GM21367 (cell line): Measurements from ENCODE around the gene OLA1.

ENCODE experiments used
- ATAC-seq: cut with Tn5 transposase; IDR thresholded peaks from one replicate; pipeline ENCODE4 v1.9.1; 2021; ENCODE audit not compliant: unreplicated experiment

The OLA1 gene

DNA sequence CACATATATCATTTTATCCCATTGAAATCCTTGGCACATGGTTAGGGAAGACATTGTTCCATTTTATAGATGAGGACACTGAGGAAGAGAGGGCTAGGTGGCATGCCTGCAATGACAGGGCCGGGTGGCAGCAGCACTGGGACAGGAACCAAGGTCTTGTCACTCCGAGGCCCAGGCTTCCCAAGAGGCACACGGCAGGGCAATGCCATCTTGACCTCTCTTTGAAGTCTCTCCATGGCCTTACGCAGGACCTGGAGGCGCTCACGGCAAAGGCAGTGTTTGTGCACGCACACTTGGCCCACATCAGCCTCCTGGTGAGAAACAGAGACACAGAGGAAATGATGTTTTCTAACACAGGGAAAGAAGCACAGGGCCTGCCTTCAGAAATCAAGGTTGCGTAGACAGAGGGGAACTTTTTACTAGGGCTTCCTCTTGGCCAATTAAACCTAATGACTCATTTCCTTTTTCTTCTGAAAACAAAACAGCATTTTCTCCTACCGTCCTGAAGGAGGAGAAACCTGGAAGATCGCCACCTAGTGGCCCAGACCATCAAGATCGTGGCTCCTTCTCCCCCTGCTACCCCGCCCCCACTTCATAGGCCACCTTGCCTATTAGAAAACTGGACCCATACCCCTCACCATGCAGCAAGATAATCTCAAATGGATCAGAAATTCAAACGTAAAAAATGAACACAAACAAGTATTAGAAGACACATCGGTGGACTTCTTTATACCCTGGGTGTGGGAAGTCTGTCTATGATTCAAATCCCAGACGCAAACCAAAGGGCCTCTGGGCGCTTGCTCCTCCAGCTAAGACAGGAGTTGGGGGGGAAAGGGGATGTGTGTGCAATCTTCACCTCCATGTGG, 208.5 kb downstream of the OLA1 start:
- peak; percentile 87 for ATAC-seq

DNA sequence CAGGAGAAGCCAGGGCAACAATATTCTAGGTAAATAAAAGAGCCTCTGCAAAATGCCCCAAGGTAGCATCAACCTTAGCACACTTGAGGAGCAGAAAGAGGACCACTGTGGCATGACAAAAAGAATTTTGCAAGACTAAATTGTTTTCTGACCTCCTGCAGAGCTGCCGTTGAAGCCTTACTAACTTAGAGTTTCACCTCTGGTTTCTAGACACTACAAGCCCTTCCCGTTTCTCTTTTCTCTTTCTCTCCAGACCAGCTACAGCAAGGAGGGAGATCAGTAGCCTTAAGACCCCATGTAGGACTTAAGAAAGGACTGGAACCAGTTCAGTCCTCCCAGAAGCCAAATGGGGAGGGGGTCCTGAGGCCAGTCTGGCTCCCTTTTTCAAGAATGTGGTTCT, 209.9 kb downstream of the OLA1 start:
- ATAC-seq: peak; percentile 39

DNA sequence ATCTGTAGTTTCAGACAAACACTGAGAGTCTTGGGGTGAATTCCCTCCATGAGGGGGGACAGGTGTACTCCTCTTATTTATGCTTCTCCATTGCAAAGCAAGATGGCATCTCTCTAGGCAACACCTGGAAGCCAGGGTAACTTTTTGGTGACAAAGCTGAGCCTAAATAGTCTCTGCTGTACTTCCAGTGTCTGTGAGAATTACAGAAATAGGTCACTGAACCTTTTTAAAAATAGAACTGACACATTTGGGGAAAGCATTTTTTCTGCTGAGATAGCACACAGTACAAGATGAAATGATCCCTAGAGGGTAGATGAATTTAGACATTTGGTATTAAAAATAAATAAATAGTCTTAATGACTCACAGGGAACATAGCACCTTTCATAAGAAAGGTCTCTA, 211.5 kb downstream of the OLA1 start:
- no peak for ATAC-seq

DNA sequence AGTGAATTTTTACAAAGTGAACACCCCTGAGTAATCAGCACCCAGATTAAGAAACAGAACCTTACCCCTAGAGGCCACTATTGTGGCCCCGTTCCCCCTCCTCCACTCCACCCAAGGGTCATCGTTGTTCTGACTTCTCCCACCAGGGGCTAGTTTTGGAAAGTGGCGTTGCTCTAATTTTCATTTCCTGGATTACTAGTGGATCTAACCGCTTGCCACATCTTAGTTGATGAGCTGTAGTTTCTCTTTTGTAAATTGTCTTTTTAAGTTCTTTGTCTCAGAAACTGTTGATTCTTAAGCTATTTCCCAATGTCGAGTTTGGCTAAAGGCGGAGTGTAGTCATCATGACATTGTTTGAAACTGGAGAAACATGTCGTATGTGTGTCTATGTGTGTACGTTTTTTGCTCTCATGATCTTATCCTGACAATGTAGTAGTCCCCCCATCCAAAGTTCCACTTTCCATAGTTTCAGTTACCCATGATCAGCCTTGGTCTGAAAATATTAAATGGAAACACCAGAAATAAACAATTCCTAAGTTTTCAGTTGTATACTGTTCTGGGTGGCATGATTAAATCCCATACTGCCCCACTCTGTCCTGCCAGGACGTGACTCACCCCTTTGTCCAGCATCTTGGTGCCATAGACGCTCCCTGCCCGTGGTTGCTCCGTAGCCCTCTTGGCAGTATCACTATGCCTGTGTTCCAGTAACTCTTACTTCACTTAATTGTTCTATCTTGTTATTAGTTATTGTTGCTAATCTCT, 212.2 kb downstream of the OLA1 start:
- no peak for ATAC-seq

DNA sequence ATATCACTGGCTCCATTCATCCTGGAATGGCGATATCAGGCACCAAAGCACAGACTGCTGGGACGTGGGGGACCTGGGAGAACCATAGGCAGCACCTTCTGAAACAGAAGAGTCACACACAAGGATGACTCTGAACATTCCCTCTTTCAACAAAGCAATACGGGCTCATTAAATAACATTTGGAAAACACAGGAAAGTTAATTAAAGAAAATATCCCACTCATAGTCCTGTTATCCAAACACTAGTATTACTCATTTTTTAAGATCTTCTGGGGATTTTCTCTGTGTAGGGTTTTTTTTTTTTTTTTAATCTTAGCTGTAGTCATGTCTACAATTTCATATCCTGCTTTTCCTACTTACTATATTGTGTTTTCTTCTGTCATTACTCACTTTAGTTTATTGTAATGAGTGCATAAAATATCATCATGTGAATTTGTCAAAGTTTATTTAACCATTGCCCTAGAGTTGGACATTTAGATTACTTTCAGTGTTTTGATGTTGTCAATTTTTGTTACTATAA, 213.2 kb downstream of the OLA1 start:
- no peak for ATAC-seq

DNA sequence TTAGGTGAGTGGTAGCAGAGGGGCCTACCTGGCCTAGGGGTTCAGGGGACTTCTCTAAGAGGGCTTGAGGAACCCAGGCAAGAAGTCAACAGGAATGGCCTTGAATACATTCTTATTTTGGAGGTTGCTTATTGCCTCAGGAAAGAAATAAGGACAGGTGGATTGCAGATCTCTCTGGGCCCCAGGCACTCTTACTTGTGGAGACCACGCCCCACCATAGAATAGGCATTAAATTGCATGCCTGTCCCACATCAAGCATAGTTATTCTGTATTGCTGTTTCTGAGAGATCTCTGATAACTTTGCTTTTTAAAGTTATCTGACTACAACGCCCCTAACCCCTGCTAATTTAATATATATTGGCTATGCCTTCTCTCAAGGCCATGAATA, 215.2 kb downstream of the OLA1 start:
- ATAC-seq: no peak

DNA sequence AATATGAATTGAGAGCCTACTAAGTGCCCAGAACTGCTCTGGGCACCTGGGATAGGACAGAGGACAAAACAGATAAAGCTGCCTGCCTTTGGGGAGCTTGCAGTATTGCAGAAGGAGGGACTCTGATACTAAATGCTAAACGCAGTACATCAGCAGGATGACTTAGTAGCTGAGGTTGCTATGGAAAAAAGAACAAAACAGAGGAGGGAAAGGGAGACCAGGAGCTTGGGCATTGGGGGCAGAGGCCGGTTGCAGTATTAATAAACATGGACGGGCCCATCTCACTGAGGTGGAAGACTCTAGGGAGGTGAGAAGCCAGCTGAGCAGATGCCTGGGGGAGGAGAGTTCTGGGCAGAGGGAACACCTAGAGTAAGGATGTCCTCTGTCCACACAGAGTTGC, 217.1 kb downstream of the OLA1 start:
- ATAC-seq: no peak

DNA sequence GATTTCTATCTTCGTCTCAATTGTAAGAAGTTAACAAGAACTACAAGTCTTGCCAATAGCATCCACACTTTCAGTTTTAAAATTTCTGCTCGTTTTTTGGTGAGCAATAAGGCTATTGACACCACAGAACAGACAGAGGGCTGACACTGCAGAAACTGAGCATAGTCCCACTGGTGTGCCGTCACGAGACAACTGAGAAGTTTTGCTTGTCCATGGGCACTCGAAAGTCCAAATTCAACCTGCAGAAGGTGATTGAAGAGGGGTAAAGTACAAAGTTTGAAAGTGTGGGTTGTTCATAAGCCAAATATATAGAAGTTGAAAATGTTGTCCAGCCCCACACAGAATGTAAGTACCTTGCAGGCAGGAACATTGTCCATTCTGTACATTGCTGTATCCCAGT, 219.4 kb downstream of the OLA1 start:
- no peak for ATAC-seq

DNA sequence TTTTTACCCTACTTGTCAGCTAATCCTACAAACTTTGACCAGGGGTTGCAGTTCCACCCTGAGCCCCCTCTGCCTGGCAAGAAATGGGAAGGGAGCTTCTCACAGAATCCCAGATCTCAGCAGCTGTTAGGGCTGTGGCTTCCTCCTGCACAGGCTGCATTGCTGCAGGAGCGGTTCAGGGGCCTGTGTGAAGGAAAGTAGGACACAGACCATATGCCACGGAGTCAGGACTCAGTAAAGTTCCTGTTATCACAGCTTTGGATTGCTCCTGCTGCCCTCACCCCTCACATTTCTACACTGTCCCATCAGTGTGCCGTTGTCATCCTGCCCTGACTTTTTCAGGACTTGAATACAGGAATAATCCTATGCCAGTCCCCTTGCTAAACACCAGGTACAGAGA, 220.4 kb downstream of the OLA1 start:
- no peak for ATAC-seq

DNA sequence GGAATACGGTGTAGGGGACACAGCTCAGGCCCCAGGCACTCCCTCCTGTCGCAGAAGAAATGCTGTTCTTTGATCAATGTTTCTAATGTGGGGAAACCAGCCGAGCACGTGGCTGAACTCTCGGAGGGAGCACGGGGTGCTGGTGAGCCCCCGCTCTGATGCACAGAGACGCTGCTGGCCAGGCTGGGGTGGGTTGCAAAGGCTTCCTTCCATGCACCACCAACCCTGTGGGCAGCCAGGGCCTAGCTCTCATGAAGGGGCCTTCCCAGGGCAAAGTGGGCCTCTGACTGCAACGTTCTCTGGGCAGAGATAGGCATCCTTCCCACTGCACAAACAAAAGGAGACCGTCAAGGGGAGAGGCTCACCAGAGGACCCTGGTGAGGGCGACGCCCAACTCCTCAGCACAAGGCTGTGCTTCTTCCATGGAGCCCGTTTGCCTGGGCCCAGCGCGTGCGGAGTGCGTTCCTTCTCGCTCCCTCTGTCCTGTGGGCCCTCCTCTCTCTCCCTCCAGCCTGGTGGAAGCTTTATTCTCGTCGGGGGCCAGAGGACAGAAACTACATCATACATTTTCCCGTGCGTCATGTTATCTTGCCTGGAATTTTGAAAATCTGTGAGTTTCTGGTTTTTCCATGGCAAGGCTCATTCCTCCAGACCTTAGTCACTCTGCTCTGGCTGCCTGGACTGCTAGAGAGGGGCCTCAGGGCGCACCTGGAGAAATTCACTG, 222.0 kb downstream of the OLA1 start:
- ATAC-seq: no peak

DNA sequence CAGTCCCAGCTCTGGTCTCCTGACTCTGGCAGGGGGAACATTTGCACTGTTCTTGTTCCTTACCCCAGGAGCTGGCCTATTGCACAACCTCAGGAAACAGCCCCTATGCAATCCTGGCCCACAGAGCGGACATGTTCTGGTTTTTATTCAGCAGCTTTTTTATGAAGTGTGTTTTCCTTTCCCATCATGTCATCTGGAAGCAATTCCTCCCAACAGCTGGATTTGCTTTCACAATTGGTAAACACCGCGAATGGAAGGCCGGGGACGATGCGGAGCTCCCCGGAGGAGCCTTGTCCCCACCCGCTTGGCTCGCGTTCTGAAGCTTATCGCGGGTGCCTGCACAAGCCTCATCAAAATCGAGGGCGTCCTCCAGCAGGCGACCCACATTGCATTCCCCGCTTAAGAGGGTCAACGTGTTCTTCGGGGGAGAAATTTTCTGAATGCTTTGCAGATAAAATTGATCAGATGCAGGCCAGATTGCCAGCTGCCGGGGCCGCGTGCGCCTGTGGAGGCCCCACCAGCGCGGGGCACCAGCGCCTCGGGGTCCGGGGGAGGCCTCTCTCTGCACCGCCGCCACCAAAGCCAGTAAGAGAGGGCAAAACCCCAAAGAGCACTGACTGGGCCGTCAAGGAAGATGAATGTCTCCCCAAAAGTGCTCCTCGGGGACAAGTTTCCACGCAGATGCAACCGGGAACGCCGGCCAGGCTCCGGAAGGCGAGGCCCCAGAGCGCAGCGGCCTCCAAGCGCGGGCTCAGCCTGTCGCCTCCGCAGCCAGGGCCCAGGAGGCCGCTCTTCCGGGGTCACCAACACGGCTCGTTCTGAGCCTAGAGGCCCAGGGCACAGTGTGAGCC, 222.8 kb downstream of the OLA1 start:
- ATAC-seq: no peak

DNA sequence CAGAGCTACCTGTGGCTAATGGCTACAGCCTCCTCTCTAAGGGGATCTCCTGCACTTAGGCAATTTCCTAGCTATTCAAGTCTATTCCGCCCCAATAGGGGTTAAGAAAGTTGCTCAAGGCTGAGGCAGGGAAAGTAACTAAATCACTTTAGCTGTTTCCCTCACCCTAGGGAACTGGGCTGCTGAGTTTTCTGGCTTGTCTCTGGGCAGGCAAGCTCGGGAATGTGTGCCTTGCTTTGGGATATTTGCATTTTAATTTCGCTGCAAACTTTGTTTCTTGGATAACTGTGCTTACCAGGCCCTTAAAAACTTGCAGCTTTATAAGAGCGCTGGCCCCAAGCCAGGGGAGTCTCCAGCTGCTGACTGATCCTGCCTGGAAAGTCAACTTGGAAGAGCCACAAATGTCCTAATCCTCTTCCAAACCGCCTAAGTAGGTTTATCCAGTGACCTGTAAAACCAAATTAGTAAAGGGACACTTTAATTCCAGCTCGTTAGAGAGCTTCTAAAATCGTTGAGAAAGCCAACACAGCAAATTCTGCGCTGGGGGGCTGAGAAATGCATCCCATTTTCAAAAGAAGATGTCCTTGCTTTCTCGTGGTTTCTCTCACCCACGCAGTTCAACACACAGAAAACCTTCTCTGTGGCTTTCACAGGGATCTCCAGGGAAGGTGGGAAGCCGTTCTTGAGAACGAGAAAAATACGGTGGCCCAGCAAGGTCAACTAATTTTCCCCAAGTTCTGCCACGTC, 223.6 kb downstream of the OLA1 start:
- ATAC-seq: no peak

DNA sequence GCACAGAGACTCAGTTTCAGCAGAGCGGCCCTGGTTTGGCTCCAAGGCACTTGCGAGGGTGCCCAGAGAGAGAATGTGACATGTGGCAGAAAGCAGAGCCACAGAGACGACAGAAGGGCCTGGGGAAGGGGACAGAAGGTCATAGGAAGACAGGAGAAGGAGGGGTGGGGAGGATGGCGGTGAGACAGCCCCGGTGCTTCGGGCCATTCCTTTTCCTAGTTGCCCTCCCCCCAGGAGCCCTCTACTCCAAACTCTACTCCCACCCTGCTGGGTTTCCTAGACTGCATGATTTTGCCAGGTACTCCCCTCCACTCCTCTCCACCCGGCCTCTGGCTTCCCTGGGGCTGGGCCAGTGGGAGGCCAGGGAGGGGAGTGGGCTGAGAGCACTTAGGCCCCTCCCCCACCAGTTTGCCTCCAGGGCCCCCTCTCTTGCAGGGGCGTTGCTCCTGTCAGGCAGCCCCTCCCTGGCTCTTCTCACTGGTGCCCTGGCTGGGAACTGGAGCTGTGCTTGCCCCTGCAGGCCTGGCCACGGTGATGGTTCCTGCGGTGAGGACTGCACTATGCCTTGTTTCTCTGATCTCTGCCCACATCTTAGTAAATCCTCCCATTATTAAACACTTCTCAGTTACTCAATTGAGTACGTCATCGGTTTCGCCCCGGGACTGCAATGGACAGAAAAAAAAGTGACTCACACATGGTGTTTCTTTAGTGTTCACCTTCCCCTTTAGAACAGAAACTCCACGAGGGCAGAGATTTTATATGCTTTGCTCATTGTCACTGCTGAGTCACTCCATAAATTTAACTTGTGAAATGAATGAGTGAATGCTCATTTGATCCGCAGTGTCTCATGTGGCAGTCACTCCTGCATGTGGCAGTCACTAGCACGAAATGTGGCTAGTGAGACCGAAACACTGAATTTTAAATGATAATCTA, 224.5 kb downstream of the OLA1 start:
- ATAC-seq: no peak
